ENCODE measurements around the gene SLC38A11. TPM values are rescaled to one million over a fixed set of nuclear protein-coding genes. Genes with fewer than 3 reads are reported as not detected.
A peak's percentile ranks its signal among the peaks of the same experiment; 100 is the strongest.

SLC38A11 gene
- total RNA-seq, 4 donors from 2014 or later = 0.19 to 9.9 (median 0.77) TPM

GRCh38 chr2:164920430-164920829, 34.9 kb downstream of the SLC38A11 start:
- no peak for TF ChIP-seq CTCF (IDR thresholded peaks at IDR 0.05)
- DNase-seq (ENCODE audit: low spot score) (no peak), ATAC-seq (ENCODE audit: low FRiP score) (peak; percentile 91)

- ATAC-seq (ENCODE audit: low FRiP score) (peak; percentile 56), DNase-seq (ENCODE audit: low spot score) (no peak)
- TF ChIP-seq CTCF (IDR thresholded peaks at IDR 0.05) = no peak
Observed at GRCh38 chr2:164917296-164917903, 37.9 kb downstream of the SLC38A11 start.

GRCh38 chr2:164915566-164915965, 39.8 kb downstream of the SLC38A11 start:
- no peak for TF ChIP-seq CTCF (IDR thresholded peaks at IDR 0.05)
- ATAC-seq (ENCODE audit: low FRiP score) = no peak
- no peak for DNase-seq (ENCODE audit: low spot score)

GRCh38 chr2:164913640-164914350, 41.5 kb downstream of the SLC38A11 start:
- DNase-seq (ENCODE audit: low spot score) (no peak), ATAC-seq (ENCODE audit: low FRiP score) (peak; percentile 43)
- TF ChIP-seq CTCF (IDR thresholded peaks at IDR 0.05) = no peak

- DNase-seq (ENCODE audit: low spot score) (no peak), ATAC-seq (ENCODE audit: low FRiP score) (no peak)
- no peak for TF ChIP-seq CTCF (IDR thresholded peaks at IDR 0.05)
Observed at GRCh38 chr2:164913011-164913410, 42.3 kb downstream of the SLC38A11 start.

GRCh38 chr2:164911832-164912231, 43.5 kb downstream of the SLC38A11 start:
- ATAC-seq (ENCODE audit: low FRiP score) = no peak

More at GRCh38 chr2:164911832-164912231, 43.5 kb downstream of the SLC38A11 start:
- no peak for TF ChIP-seq CTCF (IDR thresholded peaks at IDR 0.05)
- no peak for DNase-seq (ENCODE audit: low spot score)

Measured in omental fat pad (tissue), 4 donors.